ENCODE data around the gene HLA-DOB.

DNA sequence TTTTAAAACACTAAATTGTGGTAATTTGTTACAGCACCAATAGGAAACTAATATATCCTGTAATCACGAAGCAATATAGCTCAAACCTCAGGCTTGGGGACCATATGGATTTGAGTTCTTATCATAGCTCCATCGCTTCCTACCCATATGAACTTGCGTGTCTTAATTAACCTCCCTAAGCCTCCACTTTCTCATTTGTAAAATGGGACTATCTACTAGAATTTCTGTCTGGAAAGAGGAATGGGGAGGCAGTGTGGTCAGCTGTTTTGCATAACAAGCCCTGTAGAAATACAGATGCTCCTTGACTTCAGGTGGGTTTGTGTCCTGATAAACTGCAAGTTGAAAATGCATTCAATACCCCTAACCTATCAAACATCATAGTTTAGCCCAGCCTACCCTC, 17.1 kb downstream of the HLA-DOB start:
- TF ChIP-seq CTCF (IDR thresholded peaks at IDR 0.05; ENCODE audit: borderline replicate concordance, extremely low read depth, low read length, poor library complexity, severe bottlenecking), result no peak
- TF ChIP-seq EZH2 (IDR thresholded peaks at IDR 0.05; ENCODE audit: borderline replicate concordance, low read depth, low read length, severe bottlenecking), result no peak
